HCEC 1CT (cell line): ENCODE results near the gene CCDC102A.
"Not testable (repeated sequence)": the region's sequence is repeated elsewhere in the genome, so short reads cannot be mapped to it uniquely, and the experiment has no call there.

Experiments
- DNase-seq: peaks from one replicate; pipeline ENCODE4 v3.0.0-alpha.2; 2017

CCDC102A gene

GRCh38 chr16:57536306-57537193, at the start of gene CCDC102A:
CCDC102A (minus strand) TSS chr16:57536571; CDS start chr16:57529177, 7,394 bp downstream.
- DNase-seq, result peak; percentile 50

- DNase-seq, result no peak
Observed at GRCh38 chr16:57585051-57585687, 48.8 kb upstream of the CCDC102A start.

GRCh38 chr16:57579361-57579665, 42.9 kb upstream of the CCDC102A start:
- DNase-seq, result no peak

GRCh38 chr16:57578521-57579360, 42.4 kb upstream of the CCDC102A start:
- DNase-seq, result no peak

DNA sequence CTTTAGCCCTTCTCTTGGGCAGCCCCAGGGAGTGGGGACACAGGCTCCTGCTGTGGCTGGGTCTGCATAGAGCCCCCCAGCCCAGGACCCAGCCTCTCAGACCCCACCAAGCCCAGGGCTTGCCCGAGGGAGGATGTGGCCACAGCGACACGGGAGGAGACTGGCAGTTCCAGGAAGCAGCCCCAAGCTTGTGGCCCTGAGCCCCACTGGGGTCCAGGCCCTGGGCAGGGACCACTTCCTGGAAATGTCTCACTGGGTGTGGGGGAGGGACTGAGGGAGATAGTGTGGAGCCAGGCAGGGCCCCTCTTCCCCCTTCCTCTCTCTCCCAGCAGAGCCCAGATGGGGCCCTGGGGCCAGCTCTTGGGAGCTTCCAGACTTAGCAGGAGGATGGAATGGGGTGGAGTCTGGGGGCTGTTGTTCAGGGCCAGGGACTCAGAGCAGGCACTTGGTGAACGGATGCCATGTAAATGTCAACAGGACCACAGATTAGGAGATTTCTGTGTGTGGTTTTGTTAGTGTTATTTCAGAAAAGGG, 41.4 kb upstream of the CCDC102A start:
- DNase-seq, result no peak

DNA sequence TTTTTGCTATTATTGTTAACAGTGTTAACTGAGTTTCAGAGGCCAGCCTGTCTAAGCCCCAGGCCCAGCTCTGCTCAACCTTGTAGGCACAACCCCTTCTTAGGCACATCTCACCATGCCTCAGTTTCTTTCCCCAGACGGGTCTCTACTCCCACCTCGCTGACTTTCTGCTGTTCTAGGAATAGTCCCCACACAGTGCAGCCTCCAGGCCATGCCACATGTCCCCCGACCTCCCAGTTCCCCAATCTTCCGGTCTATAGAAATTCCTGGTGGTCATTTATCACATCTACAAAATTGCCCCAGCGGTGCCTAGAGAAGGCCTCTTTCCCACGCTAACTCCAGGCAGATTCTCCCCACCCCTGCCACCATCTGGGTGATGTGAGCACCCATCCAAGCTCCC, 40.8 kb upstream of the CCDC102A start:
- DNase-seq, result no peak

- DNase-seq, result peak; percentile 16
Observed at GRCh38 chr16:57576429-57576870, 40.1 kb upstream of the CCDC102A start.

- DNase-seq, result no peak
Observed at GRCh38 chr16:57575468-57576277, 39.3 kb upstream of the CCDC102A start.

DNA sequence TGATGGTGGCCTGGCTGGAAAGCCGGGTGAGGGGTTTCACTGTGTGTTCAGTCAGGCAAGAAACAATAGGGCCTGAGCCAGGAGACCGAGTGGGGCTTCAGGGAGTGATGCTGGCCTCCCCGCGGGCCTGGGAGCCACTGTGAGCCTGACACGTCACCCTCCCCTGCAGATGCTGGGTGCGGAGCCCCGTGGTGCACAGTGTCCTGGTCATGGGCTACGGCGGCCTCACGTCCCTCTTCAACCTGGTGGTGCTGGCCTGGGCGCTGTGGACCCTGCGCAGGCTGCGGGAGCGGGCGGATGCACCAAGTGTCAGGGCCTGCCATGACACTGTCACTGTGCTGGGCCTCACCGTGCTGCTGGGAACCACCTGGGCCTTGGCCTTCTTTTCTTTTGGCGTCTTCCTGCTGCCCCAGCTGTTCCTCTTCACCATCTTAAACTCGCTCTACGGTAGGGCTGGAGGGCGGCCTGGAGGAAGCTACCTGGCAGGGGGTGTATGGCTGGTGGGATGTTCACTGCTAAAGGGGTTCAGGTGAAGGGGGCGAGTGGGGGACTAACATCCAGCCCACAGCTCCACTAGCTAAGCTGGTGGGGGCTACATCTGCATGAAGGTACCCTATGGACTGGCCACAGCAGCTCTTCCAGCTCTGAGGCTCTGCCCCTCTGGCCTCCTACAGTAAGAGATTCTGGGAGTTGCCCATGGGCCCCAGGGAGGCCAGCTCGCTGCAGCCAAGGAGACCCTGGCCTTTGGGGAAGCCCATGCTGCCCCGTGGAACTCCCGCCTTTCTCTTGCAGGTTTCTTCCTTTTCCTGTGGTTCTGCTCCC, 38.5 kb upstream of the CCDC102A start:
- no peak for DNase-seq

DNA sequence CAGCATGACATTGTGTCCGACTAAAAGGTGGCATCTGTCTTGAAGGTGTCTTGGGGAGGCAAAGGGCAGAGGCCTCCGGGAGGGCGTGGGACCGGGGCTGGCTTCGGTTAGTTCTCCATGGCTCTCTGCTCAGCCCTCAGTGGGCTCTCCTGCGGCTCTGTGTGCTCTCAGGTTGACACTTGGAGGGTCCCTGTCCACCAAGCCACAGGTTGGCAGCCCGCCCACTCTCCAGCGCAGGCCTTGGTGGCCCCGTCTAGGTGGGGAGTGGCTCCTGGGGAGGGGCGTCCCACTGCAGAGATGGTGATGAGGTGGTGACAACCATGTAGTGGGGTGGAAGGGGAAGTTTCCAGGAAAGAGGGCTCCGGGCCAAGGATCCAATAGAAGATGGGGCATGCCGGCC, 37.7 kb upstream of the CCDC102A start:
- no peak for DNase-seq

DNA sequence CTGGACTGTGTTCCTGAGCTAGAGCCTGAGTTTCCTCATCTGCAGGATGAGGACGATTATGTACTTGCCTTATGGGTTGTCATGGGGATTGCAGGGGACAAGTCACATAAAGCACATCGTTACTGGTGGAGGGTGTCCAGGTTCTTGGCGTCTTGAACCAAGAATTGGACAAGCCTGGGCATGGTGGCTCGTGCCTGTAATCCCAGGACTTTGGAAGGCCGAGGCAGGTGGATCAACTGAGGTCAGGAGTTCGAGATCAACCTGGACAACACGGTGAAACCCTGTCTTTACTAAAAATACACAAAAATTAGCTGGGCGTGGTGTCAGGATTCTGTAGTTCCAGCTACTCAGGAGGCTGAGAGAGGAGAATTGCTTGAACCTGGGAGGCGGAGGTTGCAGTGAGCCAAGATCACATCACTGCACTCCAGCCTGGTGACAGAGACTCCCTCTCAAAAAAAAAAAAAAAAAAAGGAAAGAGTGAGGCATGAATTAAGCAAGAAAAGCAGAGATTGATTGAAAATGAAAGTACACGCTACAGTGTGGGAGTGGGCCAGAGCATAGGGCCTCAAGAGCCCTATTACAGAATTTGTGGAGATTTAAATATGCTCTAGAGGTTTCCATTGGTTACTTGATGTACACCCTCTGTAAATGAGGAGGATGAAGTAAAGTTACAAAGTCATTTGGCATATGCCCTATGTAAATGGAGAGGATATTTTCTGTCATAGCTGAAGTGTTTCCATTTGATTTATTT, 36.8 kb upstream of the CCDC102A start:
- no peak for DNase-seq

DNA sequence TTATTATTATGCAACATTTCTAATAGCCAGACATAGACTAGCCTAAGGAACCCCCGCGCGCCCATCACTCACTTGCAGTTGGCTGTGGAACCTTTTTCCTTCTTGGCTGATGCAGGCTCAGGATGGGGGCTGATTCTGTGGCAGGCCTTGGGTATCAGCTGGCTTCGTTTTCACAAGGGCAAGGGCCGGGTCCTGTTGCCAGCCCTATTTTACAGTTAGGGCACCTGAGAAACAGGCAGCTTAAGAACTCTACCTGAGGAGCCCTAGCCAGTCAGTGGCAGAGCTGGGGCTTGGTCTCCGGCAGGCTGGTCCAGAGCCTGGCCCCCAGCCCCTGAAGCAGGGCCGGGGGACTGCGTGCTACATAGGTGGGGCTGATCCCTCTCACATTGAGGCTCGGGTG, 34.7 kb upstream of the CCDC102A start:
- no peak for DNase-seq

GRCh38 chr16:57570301-57571070, 34.1 kb upstream of the CCDC102A start:
- DNase-seq, result no peak

DNA sequence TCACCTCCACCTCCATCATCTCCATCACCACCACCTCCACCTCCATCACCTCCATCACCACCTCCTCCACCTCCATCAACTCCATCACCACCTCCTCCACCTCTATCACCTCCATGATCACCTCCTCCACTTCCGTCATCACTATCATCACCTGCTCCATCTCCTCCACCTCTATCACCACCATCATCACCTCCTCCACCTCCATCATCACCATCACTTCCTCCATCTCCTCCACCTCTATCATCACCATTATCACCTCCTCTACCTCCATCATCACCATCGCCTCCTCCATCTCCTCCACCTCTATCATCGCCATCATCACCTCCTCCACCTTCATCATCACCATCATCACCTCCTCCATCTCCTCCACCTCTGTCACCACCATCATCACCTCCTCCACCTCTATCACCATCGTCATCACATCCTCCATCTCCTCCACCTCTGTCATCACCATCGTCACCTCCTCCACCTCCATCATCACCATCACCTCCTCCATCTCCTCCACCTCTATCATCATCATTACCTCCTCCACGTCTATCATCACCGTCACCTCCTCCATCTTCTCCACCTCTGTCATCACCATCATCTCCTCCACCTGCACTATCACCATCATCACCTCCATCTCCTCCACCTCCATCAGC, 33.1 kb upstream of the CCDC102A start:
- DNase-seq, result no peak

GRCh38 chr16:57568772-57569171, 32.4 kb upstream of the CCDC102A start:
- DNase-seq, result not testable (repeated sequence)

- DNase-seq, result no peak
Observed at GRCh38 chr16:57568173-57568678, 31.9 kb upstream of the CCDC102A start.

GRCh38 chr16:57567691-57568090, 31.3 kb upstream of the CCDC102A start:
- no peak for DNase-seq

GRCh38 chr16:57566436-57566835, 30.1 kb upstream of the CCDC102A start:
- DNase-seq, result no peak

DNA sequence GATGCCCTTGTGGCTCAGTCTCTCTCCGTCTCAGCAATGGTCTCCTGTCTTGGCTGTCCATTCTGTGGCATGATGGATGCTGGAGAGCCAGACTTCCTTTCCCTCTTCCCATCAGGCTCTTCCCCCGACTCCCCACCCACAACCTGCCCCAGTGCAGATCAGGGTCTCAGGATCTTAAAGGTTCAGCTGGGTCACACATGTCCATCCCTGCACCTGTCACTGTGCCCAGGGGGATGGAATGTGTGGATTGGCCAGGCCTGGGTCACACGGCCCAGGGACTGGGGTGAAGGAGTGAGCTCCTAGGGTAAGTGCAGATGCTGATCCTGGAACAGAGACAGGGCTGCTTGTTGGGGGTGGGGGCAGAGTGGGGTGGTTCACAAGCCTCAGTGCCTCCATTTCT, 29.1 kb upstream of the CCDC102A start:
- no peak for DNase-seq
